Psoas muscle (tissue), 8 donors: Measurements from ENCODE around the gene IFITM2. TPM values are rescaled to one million over a fixed set of nuclear protein-coding genes. Genes with fewer than 3 reads are reported as not detected.

ENCODE experiments used
- ATAC-seq, 4 donors: fragments of 200-7000 bp; cut with Tn5 transposase; one replicate each; pipeline ENCODE4 v1.9.1; 2020; ENCODE audit warnings: moderate library complexity in 3 of 4, mild to moderate bottlenecking in 2 of 4
- DNase-seq, 2 donors: peaks; one replicate each; pipeline ENCODE4 v3.0.0-alpha.2; 2020
- H3K27ac ChIP-seq: fragments of 200-600 bp; one replicate; pipeline ENCODE4 v1.8.0; 2022
- H3K27me3 ChIP-seq, 3 donors: fragments of 200-600 bp in 1 of 3; one replicate each; pipeline versions ENCODE4 v1.6.1 to v1.8.0; 2013 to 2022; ENCODE audit warnings: low read length in 2 of 3, mild to moderate bottlenecking in 2 of 3, moderate library complexity in 1 of 3; ENCODE audit not compliant: insufficient read depth in 3 of 3
- H3K36me3 ChIP-seq, 2 donors: fragments of 200-600 bp in 1 of 2; one replicate each; pipeline versions ENCODE4 v1.6.1 to v1.8.0; 2013 to 2022; ENCODE audit warnings: low read depth in 1 of 2, mild to moderate bottlenecking in 1 of 2, moderate library complexity in 1 of 2; ENCODE audit not compliant: insufficient read depth in 1 of 2
- H3K4me1 ChIP-seq: fragments of 200-600 bp; one replicate; pipeline ENCODE4 v1.8.0; 2022
- H3K4me3 ChIP-seq: fragments of 200-600 bp; one replicate; pipeline ENCODE4 v1.8.0; 2022; ENCODE audit warnings: mild to moderate bottlenecking
- H3K9me3 ChIP-seq: fragments of 200-600 bp; one replicate; pipeline ENCODE4 v1.8.0; 2022
- WGBS, 3 donors: extraction: QIAGEN DNeasy Blood & Tissue Kit; methylation state at CpG; one replicate each; pipeline versions ENCODE4 v1.1.6 to v1.1.7; 2013; 5-methylcytosine and 5-hydroxymethylcytosine counted together
- intact Hi-C, 2 donors: fragments of 100-400 bp; cut with DNase I; formaldehyde crosslinking; loops; one replicate each; pipeline versions ENCODE4 v1.11.0 to v1.14.2; 2022
- polyA plus RNA-seq, 3 donors: library from polyadenylated mRNA; stranded (reverse); fragments of 200-250 nt; gene quantifications; one replicate each; pipeline ENCODE4 v1.2.3, GENCODE V29; 2013
- total RNA-seq, 4 donors: library from RNA; stranded (reverse); fragmentation: NEBNext Ultra II Directional in 2 of 4; extraction: Animal tissue kit (Norgen Biotek cat#: 25700) in 2 of 4; gene quantifications; one replicate each; pipeline versions ENCODE4 v1.2.1 to v1.2.4, GENCODE V29; 2021 to 2023
- TF ChIP-seq, protein P1 (sequence below): fragments of 200-600 bp; IDR thresholded peaks from one replicate; pipeline ENCODE4 v1.8.0; 2022; ENCODE audit warnings: antibody characterized with exemption
- donor health status: healthy with polysubstance abuse.
- donor health status: DM: no; HTN: no; CAD: no; lungs with moderate emphysema.
- donor health status: Bipolar disorder and iron deficiency.
- donor health status: healthy.
- donor health status: DM: yes; HTN: yes; CAD: no.
- donor health status: DM: no; HTN: no; CAD: no.
- donor health status: DM: no; HTN: no; CAD: no.
- donor health status: DM: yes; HTN: yes; CAD: no.

The IFITM2 gene
- total and polyA plus RNA-seq, 7 donors: 109 to 371 (median 138) TPM

DNA sequence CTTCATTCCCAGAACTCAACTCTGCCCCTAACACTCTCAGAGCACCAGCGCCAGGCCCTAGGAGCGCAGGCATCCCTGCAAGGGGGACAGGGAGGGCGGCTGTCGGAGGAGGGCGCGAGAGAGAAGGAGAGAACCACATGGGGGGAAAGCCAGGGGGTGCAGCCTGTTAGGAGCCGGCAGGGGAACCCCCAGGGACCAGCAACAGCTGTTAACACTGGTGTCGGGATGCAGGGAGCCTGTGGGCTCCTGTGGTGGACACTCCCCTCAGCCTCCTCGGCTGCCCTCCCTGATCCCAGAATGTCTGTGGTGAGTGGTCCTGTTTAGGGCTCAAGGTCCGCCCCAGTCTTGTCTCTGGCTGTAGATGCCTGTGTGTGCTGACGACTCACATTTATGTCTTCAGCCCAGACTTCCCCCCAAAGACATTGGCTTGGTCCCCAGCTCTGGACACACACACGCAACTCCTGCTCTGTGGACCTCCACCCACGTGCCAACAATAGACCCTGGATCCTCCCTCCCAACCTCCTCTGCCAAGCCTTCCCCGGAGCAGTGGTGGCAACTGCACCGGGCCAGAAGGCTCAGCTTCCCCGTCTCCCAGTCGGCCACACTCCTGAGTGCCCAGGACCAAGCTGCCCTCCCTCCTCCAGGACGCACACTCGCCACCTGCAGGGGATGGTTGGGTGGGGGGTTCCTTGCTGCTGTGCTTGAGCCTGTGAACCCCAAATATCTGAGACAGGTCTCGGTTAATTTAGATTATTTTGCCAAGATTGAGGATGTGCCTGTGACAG, 7.5 kb upstream of the IFITM2 start:
- H3K27me3 ChIP-seq: peaks cover 0 to 50% (median 4%) of the 10 kb centered on the region in 3 donors
- intact Hi-C loops: loop anchor here in 1 of 2 donors (5.0 kb wide), 1 partner anchor 62 kb away; no protein-coding TSS in a partner anchor
- H3K4me1 ChIP-seq: no peaks in the 10 kb centered on the region
- H3K36me3 ChIP-seq: no peaks in the 10 kb centered on the region
- no peaks in the 10 kb centered on the region for H3K9me3 ChIP-seq
- H3K27ac ChIP-seq: no peak overlapping the region
- DNase-seq (peak; percentile 21 to 47), ATAC-seq (no peak)
- H3K4me3 ChIP-seq: no peak overlapping the region
- TF ChIP-seq, protein P1, sequence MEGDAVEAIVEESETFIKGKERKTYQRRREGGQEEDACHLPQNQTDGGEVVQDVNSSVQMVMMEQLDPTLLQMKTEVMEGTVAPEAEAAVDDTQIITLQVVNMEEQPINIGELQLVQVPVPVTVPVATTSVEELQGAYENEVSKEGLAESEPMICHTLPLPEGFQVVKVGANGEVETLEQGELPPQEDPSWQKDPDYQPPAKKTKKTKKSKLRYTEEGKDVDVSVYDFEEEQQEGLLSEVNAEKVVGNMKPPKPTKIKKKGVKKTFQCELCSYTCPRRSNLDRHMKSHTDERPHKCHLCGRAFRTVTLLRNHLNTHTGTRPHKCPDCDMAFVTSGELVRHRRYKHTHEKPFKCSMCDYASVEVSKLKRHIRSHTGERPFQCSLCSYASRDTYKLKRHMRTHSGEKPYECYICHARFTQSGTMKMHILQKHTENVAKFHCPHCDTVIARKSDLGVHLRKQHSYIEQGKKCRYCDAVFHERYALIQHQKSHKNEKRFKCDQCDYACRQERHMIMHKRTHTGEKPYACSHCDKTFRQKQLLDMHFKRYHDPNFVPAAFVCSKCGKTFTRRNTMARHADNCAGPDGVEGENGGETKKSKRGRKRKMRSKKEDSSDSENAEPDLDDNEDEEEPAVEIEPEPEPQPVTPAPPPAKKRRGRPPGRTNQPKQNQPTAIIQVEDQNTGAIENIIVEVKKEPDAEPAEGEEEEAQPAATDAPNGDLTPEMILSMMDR: no peak
- WGBS, 3 donors: 10 to 26% (median 13%) methylated on average over 18 to 20 of the region's 20 CpGs

DNA sequence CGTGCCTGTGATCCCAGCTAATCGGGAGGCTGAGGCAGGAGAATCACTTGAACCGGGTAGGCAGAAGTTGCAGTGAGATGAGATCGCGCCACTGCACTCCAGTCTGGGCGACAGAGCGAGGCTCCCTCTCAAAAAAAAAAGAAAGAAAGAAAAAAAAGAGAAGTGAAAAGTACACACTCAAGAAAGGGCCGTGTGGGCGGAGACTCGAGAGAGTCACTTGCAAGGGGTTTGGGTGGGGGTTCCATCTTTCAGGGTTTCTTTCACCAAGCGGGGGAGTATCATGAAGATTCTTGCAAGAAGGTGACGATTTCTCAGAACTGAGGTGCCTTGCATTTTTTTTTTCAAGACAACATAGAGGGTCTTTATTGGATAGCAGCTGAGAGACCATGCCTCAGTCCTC, 4.3 kb upstream of the IFITM2 start:
- 86 to 90% (median 87%) methylated on average over 12 of the region's 12 CpGs for WGBS, 3 donors
- H3K27ac ChIP-seq: no peak overlapping the region
- H3K27me3 ChIP-seq: peaks cover 0 to 30% (median 4%) of the 10 kb centered on the region in 3 donors
- no peaks in the 10 kb centered on the region for H3K4me1 ChIP-seq
- H3K9me3 ChIP-seq: no peaks in the 10 kb centered on the region
- no peak overlapping the region for H3K4me3 ChIP-seq
- no peaks in the 10 kb centered on the region for H3K36me3 ChIP-seq
- ATAC-seq: no peak
- TF ChIP-seq, protein P1: no peak
- peak in 1 of 2 donors; percentile 15 for DNase-seq
- intact Hi-C loops: no loop called here

- 80 to 91% (median 80%) methylated on average over 51 to 52 of the region's 52 CpGs for WGBS, 3 donors
- no peaks in the 10 kb centered on the region for H3K4me1 ChIP-seq
- peaks cover 0 to 24% (median 4%) of the 10 kb centered on the region in 3 donors for H3K27me3 ChIP-seq
- H3K9me3 ChIP-seq: no peaks in the 10 kb centered on the region
- intact Hi-C loops: loop anchor here in 1 of 2 donors (2.0 kb wide), 1 partner anchor 57 kb away; no protein-coding TSS in a partner anchor
- no peak overlapping the region for H3K27ac ChIP-seq
- no peak overlapping the region for H3K4me3 ChIP-seq
- TF ChIP-seq, protein P1: no peak
- H3K36me3 ChIP-seq: no peaks in the 10 kb centered on the region
- peak in 1 of 2 donors; percentile 53 for DNase-seq
- no peak for ATAC-seq
Observed at GRCh38 chr11:304061-304506, 3.5 kb upstream of the IFITM2 start.

- no peak overlapping the region for H3K4me3 ChIP-seq
- ATAC-seq (peak in 1 of 4 donors; percentile 38), DNase-seq (peak; percentile 57 to 73)
- no peak overlapping the region for H3K27ac ChIP-seq
- TF ChIP-seq, protein P1: peak; percentile 49
- H3K4me1 ChIP-seq: no peaks in the 10 kb centered on the region
- intact Hi-C loops: loop anchor here in 1 of 2 donors (2.0 kb wide), 1 partner anchor 56 kb away; no protein-coding TSS in a partner anchor
- H3K27me3 ChIP-seq: peaks cover 0 to 19% (median 4%) of the 10 kb centered on the region in 3 donors
- H3K9me3 ChIP-seq: no peaks in the 10 kb centered on the region
- 39 to 41% (median 41%) methylated on average over 18 to 19 of the region's 19 CpGs for WGBS, 3 donors
- H3K36me3 ChIP-seq: no peaks in the 10 kb centered on the region
Observed at GRCh38 chr11:304915-305843, 2.4 kb upstream of the IFITM2 start.
